GM12878 (cell line): ENCODE results near the gene IL18R1. TPM values are rescaled to one million over a fixed set of nuclear protein-coding genes. Genes with fewer than 3 reads are reported as not detected.

Experiments used
- ATAC-seq: fragments of 200-7000 bp; cut with Tn5 transposase; 3 replicates; pipeline ENCODE4 v1.9.1; 2020; ENCODE audit warnings: mild to moderate bottlenecking, moderate library complexity
- BruUV-seq: library from RNA; stranded (reverse); fragments of 400-500 nt; replicated peaks from 2 replicates; lab custom pipeline; 2021; lab: Mats Ljungman, UMichigan
- CTCF ChIA-PET: fragments of 300-600 bp; sonication (Branson Sonifier 250); formaldehyde crosslinking; extraction: SDS; loops from one replicate; lab custom pipeline; 2021; ENCODE audit warnings: inconsistent platforms; lab: Yijun Ruan, JAX
- POLR2A ChIA-PET: fragments of 350-600 bp; formaldehyde crosslinking; extraction: SDS; loops from one replicate; lab custom pipeline; 2021; ENCODE audit warnings: inconsistent platforms; lab: Charles Lee
- RAD21 ChIA-PET: fragments of 300-600 bp; sonication (Branson Sonifier 250); formaldehyde crosslinking; loops from one replicate; lab custom pipeline; 2023; ENCODE audit warnings: antibody characterized with exemption; ENCODE audit not compliant: unreplicated experiment; lab: Charles Lee
- SMC1A ChIA-PET: fragments of 300-600 bp; sonication (Branson Sonifier 250); formaldehyde crosslinking; loops from one replicate; lab custom pipeline; 2023; ENCODE audit not compliant: unreplicated experiment, uncharacterized antibody; lab: Charles Lee
- DNase-seq: peaks from one replicate; pipeline ENCODE4 v3.0.0-alpha.2; 2011; ENCODE audit warnings: low read depth, low spot score
- FAIRE-seq: peaks from 3 replicates; lab custom pipeline; 2011; peaks lifted over from hg19 to GRCh38; lab: Jason Lieb, UNC
- H2AFZ ChIP-seq: 2 replicates; pipeline ENCODE4 v1.6.0; 2011; ENCODE audit warnings: low read depth, low read length, control low read depth; ENCODE audit not compliant: control insufficient read depth
- H3K27ac ChIP-seq: 2 replicates; pipeline ENCODE4 v1.5.1; 2011; ENCODE audit warnings: control low read depth; ENCODE audit not compliant: control insufficient read depth, insufficient read depth
- H3K27me3 ChIP-seq, 2 experiments: replicated peaks in 1 of 2; 2 replicates each; pipeline versions ENCODE4 v1.6.0 to v1.6.1; 2011; ENCODE audit warnings: low read length in 1 of 2; ENCODE audit not compliant: control insufficient read depth in 2 of 2, insufficient read depth in 2 of 2
- H3K36me3 ChIP-seq, 2 experiments: 2 replicates each; pipeline ENCODE4 v1.5.1; 2011; ENCODE audit warnings: low read length in 1 of 2; ENCODE audit not compliant: control insufficient read depth in 2 of 2, insufficient read depth in 2 of 2
- H3K4me1 ChIP-seq: 2 replicates; pipeline ENCODE4 v1.6.1; 2011; ENCODE audit warnings: mild to moderate bottlenecking, low read length, moderate library complexity, mixed read lengths; ENCODE audit not compliant: control insufficient read depth, insufficient read depth
- H3K4me2 ChIP-seq: 2 replicates; pipeline ENCODE4 v1.6.0; 2011; ENCODE audit warnings: control low read depth; ENCODE audit not compliant: control insufficient read depth, insufficient read depth
- H3K4me3 ChIP-seq: fragments of 200-600 bp; sonication (generic); 2 replicates; pipeline ENCODE4 v1.5.1; 2016
- H3K79me2 ChIP-seq: 2 replicates; pipeline ENCODE4 v1.6.0; 2011; ENCODE audit warnings: low read length; ENCODE audit not compliant: control insufficient read depth, insufficient read depth
- H3K9ac ChIP-seq: 2 replicates; pipeline ENCODE4 v1.8.0; 2011; ENCODE audit warnings: low read length, control low read depth, mixed read lengths; ENCODE audit not compliant: control insufficient read depth, insufficient read depth
- H3K9me3 ChIP-seq: replicated peaks from 3 replicates; pipeline ENCODE4 v1.5.1; 2011; ENCODE audit warnings: mild to moderate bottlenecking, low read length; ENCODE audit not compliant: control insufficient read depth, insufficient read depth
- H4K20me1 ChIP-seq: 2 replicates; pipeline ENCODE4 v1.6.0; 2011; ENCODE audit not compliant: control insufficient read depth, insufficient read depth
- EZH2 ChIP-seq: IDR thresholded peaks from 2 replicates; pipeline ENCODE4 v1.6.1; 2012; ENCODE audit warnings: low read depth, mild to moderate bottlenecking, control low read depth, inconsistent platforms, low read length, borderline replicate concordance; ENCODE audit not compliant: control insufficient read depth
- FOXM1 ChIP-seq: IDR thresholded peaks from 2 replicates; pipeline ENCODE4 v1.6.1; 2012; ENCODE audit warnings: low read depth, mild to moderate bottlenecking, inconsistent platforms, low read length, moderate library complexity
- GABPA ChIP-seq: IDR thresholded peaks from 2 replicates; pipeline ENCODE4 v1.6.1; 2014; ENCODE audit warnings: antibody characterized with exemption, low read depth, mild to moderate bottlenecking, inconsistent platforms
- HCFC1 ChIP-seq: fragments of 150-350 bp; IDR thresholded peaks from 2 replicates; pipeline ENCODE4 v1.6.1; 2014; ENCODE audit warnings: low read length
- MEF2B ChIP-seq: fragments of 450-650 bp; IDR thresholded peaks from 2 replicates; pipeline ENCODE4 v1.6.1; 2018; ENCODE audit warnings: mild to moderate bottlenecking, moderate library complexity; ENCODE audit not compliant: partially characterized antibody, poor library complexity, severe bottlenecking
- MLLT1 ChIP-seq: fragments of 450-650 bp; IDR thresholded peaks from 2 replicates; pipeline ENCODE4 v1.6.1; 2016; ENCODE audit warnings: mild to moderate bottlenecking
- NBN ChIP-seq: fragments of 450-650 bp; IDR thresholded peaks from 2 replicates; pipeline ENCODE4 v1.6.1; 2016
- PML ChIP-seq: IDR thresholded peaks from 2 replicates; pipeline ENCODE4 v1.6.1; 2012; ENCODE audit warnings: low read length, inconsistent platforms
- SIN3A ChIP-seq: IDR thresholded peaks from 2 replicates; pipeline ENCODE4 v1.6.1; 2012; ENCODE audit warnings: low read depth, low read length, improper control_type of control experiment
- SUPT20H ChIP-seq: IDR thresholded peaks from 2 replicates; pipeline ENCODE4 v1.6.1; 2011; ENCODE audit warnings: low read depth, mild to moderate bottlenecking, low read length, moderate library complexity, borderline replicate concordance; ENCODE audit not compliant: control insufficient read depth
- TBL1XR1 ChIP-seq: IDR thresholded peaks from 2 replicates; pipeline ENCODE4 v1.6.1; 2012; ENCODE audit warnings: low read depth, low read length, improper control_type of control experiment
- ZNF592 ChIP-seq: fragments of 450-650 bp; IDR thresholded peaks from 2 replicates; pipeline ENCODE4 v1.6.1; 2017; ENCODE audit warnings: mild to moderate bottlenecking, moderate library complexity
- WGBS: methylation state at CpG from one replicate; pipeline ENCODE4 v1.1.6; 2016; ENCODE audit warnings: low lambda C conversion rate; ENCODE audit not compliant: insufficient replicate concordance, insufficient coverage; ENCODE audit errors: missing lambda C conversion rate; 5-methylcytosine and 5-hydroxymethylcytosine counted together
- in situ Hi-C: fragments of 300-500 bp; cut with MboI; formaldehyde crosslinking; loops from 9 replicates; pipeline ENCODE4 v1.14.3; 2018; ENCODE audit warnings: mixed read lengths
- intact Hi-C: fragments of 100-400 bp; cut with micrococcal nuclease; formaldehyde crosslinking; loops from one replicate; pipeline ENCODE4 v1.14.2; 2022; ENCODE audit not compliant: unreplicated experiment
- polyA plus RNA-seq, 11 experiments: library from polyadenylated mRNA; depleted of rRNA in 4 of 11; unstranded in 6 of 11; stranded (reverse) in 5 of 11; fragments of >200 nt; fragmentation: Nextera tagmentation in 4 of 11; fragmentation: Illumina TruSeq in 1 of 11; extraction: Ambion mirVana in 4 of 11; extraction: Trizol in 1 of 11; gene quantifications; 1 replicate in 1 of 11; 2 replicates in 10 of 11; pipeline versions ENCODE4 v1.2.1 to v1.2.3, GENCODE V29; 2011 to 2016; ENCODE audit warnings: inconsistent platforms in 2 of 11, missing spikeins in 2 of 11, low read depth in 1 of 11
- total RNA-seq, 4 experiments: library from RNA; depleted of rRNA in 3 of 4; stranded (reverse); fragments of >200 nt in 3 of 4; fragmentation: Illumina TruSeq in 1 of 4; extraction: Trizol in 1 of 4; gene quantifications; 2 replicates each; pipeline versions ENCODE4 v1.2.1 to v1.2.3, GENCODE V29; 2013 to 2021

Gene IL18R1
- total and polyA plus RNA-seq, 10 of the 15 experiments (the other 5 are each of a cell fraction or from before 2014, with no cell fraction given), result 3.5 to 15.5 (median 11.1) TPM

- H3K4me3 ChIP-seq, result no peak overlapping the region
- no peaks in the 10 kb centered on the region for H3K36me3 ChIP-seq
- TF ChIP-seq ZNF592, result no peak
- TF ChIP-seq SUPT20H, result no peak
- TF ChIP-seq MLLT1, result no peak
- TF ChIP-seq HCFC1, result no peak
- no peak for TF ChIP-seq TBL1XR1
- TF ChIP-seq SIN3A, result no peak
- TF ChIP-seq NBN, result no peak
- TF ChIP-seq GABPA, result no peak
- TF ChIP-seq PML, result no peak
- TF ChIP-seq FOXM1, result no peak
- no peak for TF ChIP-seq EZH2
- no peak for TF ChIP-seq MEF2B
- TF ChIP-seq, all 136 proteins: peak for 0
- WGBS, result 2% methylated on average over 2 of the region's 2 CpGs
- no peaks in the 10 kb centered on the region for H3K79me2 ChIP-seq
- H2AFZ ChIP-seq, result no peak overlapping the region
- FAIRE-seq (no peak), ATAC-seq (no peak), DNase-seq (no peak)
- intact Hi-C loops, result no loop called here
- H3K4me2 ChIP-seq, result no peak overlapping the region
- H3K4me1 ChIP-seq, result peaks cover 23% of the 10 kb centered on the region
- no peaks in the 10 kb centered on the region for H4K20me1 ChIP-seq
- ChIA-PET POLR2A (no interaction called here), CTCF (interaction anchor here (4.0 kb wide), 1 partner anchor 14 kb away, joined by 20 read pairs; no protein-coding TSS in a partner anchor), SMC1A (interaction anchor here (4.7 kb wide), 1 partner anchor 9 kb away, joined by 19 read pairs; no protein-coding TSS in a partner anchor), RAD21 (no interaction called here)
- H3K27me3 ChIP-seq, result no peaks in the 10 kb centered on the region
- no peaks in the 10 kb centered on the region; the same call in 1 of the 3 replicates for H3K9me3 ChIP-seq
- in situ Hi-C loops, result no loop called here
- H3K9ac ChIP-seq, result no peak overlapping the region
- H3K27ac ChIP-seq, result no peak overlapping the region
- BruUV-seq, result no TSS peak
Measured at GRCh38 chr2:102428573-102428972, 73.0 kb downstream of the IL18R1 start.
